ENCODE measurements around the gene RPS19.
"Not testable (repeated sequence)": the region's sequence is repeated elsewhere in the genome, so short reads cannot be mapped to it uniquely, and the experiment has no call there.

Gene RPS19

DNA sequence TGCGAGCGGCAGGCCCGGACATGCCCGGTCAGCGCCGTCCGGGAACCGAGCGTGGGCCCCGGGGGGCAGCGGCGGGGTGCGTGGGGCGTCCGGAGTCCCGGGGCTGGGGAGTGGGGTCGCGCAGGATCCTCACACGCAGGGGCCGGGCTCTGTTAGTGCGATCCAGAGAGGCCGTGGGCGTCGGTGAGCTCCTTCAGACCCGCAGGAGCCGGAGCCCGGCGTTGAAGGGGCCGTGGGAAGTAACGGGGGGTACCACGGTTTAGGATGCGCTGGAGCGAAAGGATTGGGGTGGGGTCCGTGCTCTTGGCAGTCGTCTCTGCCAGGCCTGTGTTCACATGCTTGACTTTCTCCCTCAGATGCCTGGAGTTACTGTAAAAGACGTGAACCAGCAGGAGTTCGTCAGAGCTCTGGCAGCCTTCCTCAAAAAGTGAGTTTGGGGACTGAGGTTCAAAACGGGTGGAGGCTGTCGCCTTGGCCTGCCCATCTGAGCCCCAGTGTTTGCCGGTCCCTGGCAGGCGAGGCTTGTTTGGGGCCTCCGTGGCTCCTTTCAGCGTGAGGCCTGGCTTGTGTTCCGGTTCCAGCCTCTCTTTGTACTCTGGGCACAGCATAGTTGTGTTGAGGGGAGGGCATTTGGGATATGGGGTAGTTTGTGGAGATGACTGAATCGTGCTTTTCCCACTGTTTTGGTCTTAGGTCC lies 512 bp downstream of the RPS19 start:
- peak in 1 of 5 experiments; percentile 36 for DNase-seq

DNA sequence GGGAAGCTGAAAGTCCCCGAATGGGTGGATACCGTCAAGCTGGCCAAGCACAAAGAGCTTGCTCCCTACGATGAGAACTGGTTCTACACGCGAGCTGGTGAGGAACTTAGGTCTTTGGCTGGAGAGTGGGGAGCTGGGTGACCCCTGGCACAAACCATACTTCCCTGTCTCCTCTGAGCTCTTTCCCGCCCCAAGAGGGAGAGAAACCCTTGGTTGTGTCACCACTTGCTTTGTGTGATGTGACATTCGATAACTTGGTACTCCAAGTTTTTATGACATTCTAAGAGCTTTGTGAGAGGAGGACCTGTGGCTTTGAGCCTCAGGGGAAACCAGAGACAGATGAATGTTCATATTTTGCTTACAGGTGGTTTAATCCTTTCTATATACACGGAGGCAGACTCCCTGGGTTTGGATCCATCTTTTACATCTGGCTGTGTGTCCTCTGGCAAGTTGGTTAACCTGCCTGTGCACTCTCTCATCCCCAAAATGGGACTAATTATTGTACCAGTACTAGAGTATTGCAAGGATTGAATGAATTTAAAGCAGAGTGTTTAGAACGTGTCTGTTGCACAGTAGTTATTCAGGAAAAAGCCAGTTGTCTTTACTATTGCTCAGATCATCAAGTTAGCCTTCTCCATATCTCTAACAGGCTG lies 1.2 kb downstream of the RPS19 start:
- DNase-seq = no peak

DNA sequence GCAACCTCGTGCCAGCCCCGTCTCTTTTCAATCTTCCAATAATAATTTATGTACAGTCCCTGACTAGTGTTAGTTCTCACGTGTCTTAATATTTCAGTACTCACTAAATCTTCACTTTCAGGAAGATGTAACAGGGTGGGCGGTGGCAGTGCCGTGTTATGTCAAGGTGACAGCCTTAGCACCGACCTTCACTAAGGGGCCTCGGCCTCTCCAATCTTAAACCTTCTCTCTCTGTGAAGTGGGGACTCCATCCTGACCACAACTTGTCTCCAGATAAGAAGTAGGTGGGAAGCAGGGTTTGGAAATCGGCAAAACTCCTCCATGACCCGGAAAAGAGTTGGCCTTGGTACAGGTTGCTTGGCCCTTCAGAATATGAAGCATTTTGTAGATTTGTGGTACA lies 1.8 kb downstream of the RPS19 start:
- no peak for DNase-seq

DNA sequence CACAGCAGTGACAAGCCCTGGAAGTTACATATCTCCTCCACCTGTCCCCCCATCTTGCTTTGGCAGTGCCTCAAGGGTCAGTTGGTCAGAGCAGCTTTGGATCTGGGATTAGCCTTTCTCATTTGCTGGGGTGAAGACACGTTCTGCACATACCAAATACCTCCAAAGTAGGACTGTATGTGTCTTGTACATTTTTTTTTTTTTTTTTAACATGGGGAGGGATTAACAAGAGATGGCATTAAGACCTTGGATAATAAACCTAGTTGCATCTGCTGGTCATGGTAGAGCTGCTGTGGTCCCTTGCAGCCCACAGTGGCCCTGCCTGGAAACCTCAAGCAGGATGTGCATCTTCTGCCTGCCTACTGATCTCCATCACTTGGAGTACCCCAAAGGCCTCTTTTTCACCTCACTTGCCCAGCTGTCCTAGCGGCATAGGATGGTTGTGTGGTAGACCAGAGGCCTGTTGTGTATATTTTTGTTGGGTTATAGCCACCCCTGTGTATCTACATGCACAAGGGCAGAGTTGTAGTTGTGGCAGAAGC lies 2.5 kb downstream of the RPS19 start:
- DNase-seq = peak in 1 of 5 experiments; percentile 74

DNA sequence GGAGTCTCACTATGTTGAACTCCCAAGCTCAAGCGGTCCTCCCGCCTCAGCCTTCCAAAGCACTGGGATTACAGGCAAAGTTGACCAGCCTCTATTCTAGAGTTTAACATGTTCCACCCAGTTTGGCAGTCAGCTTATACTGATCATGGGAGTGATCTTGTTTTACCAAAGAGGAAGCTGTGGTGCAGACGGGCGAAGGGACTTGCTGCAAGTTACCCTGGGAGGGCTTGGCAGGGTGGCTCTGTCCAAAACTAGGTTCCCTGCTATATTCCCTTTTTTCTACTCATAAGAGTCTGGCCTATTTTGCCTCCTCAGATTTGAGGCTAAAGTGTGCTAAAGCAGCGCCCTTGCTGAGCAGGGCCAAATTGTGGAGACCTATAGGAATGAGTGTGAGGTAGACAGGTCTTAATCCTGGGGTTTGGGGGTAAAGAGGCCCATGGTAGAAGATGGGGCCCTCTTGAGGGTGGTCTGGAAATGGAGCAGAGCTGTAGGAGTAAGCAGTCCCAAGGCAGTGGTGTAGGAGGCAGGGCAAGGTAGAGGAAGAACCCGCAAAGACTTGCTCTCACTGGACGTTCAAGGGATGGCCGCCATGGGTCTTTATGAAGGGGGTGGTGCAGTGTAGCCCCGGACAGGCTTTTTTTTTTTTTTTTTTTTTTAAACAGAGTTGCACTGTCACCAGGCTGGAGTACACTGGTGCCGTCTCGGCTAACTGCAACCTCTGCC lies 3.3 kb downstream of the RPS19 start:
- no peak for DNase-seq

DNA sequence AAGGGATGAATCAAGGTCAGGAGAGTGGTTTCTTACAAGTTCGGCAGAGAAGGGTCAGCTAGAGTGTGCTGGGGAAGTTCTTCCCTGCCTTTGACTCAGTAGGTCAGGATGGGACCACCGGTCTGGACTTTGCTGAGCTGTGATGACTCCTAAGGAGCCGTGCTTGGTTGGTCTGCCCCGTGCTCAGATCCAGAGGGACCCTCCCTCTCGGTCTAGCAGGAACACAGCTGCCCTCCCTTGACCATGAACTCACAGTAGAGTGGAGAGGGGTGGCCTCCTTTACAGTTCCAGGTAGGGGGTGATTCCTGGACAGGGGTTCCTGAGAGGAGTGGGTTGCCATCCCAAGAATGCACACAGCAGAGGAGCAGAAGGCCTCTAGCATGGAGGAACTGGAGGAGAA lies 4.3 kb downstream of the RPS19 start:
- no peak for DNase-seq

DNA sequence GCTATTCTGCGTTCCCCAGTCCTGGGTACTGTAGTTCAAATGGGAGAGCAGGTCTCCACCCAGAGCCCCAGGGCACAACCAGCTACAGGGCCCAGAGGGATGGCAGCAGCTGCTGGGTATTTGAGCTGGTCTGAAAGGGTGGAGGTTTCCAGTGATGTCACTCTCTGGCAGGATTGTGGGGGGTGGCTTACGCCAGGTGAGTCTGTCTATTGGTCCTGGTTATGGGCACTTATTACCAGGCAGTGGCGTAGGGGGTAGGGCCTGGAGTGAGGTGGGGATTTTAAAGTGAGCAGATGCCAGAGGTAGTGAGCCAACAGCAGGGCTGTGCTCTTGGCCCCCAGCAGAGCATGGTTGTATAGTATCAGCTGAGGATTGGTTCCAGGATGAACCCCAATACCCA lies 6.2 kb downstream of the RPS19 start:
- DNase-seq = no peak

DNA sequence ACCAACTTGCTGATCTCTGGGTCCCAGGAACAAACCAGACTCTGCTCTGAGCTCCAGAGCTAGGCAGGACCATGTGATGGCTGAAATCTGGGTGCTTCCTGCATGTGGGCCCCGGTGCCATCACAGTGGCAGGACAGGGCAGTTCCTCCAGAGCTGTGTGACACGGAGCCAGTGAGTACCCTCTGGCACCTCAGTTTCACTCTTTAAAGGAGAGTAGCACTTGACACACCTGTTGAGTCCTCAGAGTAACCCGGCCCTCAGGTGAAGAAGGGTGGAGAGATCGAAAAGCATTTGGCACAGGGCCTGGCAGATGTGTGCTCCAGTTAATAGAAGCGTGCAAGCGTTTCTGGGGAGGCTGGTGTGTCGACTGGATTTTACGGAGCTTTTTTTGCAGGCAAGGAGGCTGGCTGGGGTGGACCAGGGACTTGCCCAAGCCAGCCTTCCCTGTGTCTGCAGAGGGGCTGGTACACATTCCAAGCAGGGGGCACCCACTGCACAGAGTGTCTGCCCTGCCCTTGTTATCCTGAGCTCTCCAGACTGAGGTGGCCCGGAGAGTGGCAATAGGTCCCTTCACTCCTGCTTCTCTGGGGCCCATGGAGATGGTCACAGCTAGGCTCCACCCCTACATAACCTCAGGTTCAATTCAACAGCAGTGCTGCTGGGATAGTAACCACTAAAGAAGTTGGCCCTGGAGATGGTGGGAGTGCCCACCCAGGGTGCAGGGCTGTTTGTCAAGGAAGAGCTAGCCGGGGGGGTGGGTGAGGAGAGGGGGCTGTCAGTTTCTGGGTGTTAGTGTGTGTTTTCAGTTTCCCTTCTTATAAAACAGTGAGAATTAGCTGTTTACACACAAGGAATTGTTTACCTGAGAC lies 8.3 kb downstream of the RPS19 start:
- no peak for DNase-seq

DNA sequence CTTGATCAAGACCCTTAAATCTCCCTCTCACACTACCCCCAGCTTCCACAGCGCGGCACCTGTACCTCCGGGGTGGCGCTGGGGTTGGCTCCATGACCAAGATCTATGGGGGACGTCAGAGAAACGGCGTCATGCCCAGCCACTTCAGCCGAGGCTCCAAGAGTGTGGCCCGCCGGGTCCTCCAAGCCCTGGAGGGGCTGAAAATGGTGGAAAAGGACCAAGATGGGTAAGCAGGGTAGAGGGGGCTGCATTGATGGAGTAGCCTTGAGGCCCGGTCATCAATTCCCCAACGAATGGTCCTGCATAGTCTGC lies 8.9 kb downstream of the RPS19 start:
- DNase-seq = no peak

DNA sequence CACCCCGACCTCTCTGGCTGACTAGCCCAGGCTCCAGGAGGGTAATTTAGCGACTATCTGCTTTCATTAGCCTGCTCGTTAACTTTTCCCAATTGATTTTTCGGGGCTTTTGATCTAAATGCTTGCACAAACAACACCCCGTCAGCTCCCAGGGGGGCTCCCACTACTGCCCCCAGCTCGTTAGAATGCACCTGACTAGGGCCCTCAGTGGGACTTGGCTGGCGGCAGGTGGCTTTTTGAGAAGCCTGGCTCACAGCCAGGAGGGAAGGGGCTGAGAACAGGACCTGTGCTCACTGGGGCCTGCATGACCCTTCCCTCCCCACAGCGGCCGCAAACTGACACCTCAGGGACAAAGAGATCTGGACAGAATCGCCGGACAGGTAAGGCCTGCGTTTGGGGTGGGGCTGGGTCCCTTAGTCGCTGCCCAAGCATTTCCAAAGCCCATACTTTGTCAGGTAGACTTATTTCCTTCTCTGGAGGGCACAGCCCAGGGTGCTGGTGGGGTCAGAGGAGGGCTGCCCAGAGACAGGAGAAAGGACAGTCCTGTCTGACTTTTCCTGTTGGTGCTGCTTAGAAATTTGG lies 9.4 kb downstream of the RPS19 start:
- DNase-seq = no peak

DNA sequence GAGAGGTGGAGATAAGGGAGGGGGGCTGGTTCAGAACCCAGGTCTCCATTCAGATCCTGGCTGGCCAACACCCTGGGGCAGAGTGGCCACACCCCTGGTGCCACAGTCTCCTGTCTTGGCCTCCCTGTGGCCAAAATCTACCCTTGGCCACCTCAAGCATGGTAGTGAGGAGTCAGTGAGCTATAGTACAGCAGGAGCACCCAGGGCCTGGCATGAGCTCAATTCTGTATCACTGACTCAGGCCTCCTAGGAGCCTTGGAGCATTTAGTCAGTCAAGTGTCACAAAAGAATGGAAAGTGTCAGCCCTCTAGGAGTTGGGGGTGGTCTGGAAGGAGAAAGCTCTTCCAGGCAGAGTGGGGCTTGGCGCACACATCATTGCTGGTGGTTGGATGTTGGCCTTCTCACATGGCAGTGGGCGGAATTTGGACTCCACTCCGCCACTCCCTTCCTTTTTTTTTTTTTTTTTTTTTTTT lies 10.4 kb downstream of the RPS19 start:
- no peak for DNase-seq

DNA sequence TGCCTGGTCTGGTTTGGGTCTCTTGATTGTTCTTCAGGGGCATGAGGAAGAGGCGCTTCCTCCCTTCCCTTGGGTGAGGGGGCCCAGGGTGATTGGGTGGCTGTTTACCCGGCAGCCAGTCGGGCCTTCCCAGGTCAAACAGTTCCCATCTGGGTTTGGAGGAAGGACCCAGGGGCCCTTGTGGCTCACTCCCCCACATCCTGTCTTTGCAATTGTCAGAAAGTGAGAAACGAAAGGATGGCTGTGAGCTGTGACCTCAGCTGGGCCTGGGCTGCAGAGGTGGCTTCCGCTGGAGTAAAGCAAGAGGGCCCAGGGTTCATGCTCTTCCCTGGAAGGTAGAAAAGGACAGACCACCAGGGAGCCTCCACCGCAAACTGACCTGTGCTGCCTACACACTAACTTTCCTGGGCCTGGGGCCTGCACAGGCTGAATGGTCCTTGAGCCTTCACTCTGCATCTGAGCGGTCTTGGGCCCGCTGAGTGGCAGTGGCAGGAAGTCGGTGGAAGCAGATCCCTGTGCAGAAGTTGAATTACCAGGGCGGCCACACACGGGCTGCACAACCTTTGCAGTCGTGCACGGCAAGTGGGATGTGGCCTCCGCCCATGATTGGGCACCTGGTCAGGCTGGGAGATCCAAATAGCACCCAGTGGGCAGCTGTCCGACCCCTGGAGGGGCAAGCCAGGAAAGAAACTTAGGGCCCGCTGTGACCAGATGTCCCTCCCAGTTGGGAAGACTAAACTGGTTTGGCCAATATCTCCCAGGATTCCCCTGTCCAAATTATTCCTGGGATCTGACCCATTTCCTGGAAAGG lies 11.7 kb downstream of the RPS19 start:
- DNase-seq = peak in 4 of 5 experiments; percentile 39 to 92 (median 66)

DNA sequence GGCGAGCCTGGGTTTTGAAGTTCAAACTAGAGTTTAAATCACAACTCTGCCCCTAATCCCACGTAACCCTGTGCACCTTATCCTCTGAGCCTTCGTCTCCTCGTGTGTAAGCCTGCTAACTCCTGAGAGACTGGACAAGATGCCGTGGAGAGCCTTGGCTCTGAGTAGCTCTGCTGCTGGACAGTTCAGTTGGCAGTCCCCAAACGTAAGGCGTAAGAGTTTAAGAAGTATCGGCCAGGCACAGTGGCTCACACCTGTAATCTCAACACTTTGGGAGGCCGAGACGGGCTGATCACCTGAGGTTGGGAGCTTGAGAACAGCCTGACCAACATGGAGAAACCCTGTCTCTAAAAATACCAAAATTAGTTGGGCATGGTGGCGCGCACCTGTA lies 12.3 kb downstream of the RPS19 start:
- no peak for DNase-seq

DNA sequence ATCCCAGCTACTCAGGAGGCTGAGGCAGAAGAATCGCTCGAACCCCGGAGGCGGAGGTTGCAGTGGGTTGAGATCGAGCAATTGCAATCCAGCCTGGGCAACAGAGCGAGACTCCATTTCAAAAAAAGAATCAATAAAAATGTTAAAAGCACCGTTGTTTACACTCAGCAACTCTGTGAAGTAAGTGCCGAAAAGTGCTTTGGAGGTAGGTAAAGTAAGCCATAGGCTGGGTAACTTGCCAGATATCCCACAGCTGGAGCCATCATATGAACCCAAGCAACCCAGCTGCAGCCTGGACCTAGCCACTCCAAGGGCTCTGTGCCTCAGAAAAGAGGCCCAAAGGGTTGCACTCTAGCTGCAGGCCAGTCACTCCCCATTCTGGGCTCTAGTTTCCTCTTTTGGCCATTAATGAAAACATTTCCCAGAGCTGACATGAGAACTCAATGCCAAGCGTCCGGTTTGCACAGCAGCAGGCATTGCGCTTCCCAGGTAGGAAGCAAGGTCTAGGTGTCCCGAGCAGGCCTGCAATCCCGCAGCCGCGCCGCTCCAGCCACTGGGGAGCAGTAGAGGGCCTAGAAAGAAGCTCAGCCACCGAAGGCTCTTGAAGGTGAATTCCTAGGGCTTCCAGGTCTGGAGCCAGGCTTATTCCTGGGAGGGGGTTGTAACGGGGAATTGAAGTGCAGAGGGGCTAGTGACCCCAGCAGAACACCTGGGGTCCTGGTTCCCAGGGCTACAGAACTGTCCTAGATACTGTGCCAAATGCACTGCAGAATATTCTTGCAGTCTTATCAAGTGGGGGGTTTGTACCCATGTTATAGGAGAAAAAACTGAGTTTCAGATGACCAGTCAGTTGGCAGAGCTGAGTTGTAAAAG lies 13.0 kb downstream of the RPS19 start:
- peak; percentile 29 to 68 (median 61) for DNase-seq

DNA sequence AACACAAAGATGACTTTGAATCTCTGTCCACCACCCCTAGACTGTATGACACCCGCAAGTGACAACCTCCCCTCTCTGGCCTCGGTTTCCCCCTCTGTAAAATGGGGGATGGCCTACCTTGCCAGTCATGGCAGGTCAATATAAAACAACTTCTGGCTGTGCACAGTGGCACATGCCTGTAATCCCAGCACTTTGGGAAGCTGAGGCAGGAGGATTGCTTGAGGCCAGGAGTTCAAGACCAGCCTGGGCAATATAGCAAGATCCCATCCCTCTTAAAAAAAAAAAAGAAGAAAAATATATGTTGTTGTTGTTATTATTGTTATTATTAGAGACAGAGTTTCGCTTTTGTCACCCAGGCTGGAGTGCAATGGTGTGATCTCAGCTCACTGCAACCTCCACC lies 15.9 kb downstream of the RPS19 start:
- not testable (repeated sequence) for DNase-seq

DNA sequence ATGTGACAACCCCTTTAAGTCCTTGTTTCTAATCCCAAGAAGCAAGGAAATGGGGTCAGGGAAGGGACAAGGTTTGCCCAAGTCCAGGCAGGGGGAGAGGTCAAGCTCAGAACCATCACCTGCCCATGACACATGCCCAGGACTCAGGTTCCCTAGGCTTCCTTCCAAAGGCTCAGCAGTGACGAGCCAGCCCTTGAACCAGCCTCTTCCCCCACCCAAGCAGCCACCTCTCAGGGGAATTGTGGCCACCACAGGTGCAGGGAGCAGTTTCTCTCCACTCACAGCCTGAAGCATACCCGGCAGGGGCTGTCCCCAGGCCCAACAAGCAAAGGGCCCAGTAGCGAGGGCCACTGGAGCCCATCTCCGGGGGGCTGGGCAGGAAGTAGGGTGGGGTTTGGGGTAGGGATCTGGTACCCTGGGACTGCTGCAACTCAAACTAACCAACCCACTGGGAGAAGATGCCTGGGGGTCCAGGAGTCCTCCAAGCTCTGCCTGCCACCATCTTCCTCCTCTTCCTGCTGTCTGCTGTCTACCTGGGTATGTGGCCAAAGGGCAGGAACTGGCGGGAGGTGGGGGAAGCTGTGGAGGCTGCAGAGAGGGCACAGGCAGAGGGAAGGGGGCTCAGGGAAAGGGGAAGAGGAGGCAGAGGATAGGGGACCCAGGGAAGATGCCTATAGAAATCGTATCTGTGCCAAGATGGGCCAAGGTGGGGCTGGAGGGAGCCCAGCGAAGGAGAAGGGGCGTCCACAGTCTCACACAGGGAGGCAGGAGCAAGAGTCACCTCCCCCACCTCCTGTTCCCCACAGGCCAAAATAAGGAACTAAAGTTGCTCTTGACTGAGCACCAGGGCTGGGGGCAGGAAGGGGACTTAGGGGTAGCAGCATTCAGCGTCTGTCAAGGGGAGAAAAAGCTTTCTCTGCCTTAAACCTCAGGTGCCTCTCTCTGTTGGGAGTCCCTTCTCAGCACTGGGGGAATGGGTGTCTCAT lies 17.1 kb downstream of the RPS19 start, which contains the start of gene CD79A:
CD79A (plus strand) TSS at position 433 of the 986 bp plus-strand sequence; CDS start at position 459, 26 bp downstream.
- DNase-seq = no peak

DNA sequence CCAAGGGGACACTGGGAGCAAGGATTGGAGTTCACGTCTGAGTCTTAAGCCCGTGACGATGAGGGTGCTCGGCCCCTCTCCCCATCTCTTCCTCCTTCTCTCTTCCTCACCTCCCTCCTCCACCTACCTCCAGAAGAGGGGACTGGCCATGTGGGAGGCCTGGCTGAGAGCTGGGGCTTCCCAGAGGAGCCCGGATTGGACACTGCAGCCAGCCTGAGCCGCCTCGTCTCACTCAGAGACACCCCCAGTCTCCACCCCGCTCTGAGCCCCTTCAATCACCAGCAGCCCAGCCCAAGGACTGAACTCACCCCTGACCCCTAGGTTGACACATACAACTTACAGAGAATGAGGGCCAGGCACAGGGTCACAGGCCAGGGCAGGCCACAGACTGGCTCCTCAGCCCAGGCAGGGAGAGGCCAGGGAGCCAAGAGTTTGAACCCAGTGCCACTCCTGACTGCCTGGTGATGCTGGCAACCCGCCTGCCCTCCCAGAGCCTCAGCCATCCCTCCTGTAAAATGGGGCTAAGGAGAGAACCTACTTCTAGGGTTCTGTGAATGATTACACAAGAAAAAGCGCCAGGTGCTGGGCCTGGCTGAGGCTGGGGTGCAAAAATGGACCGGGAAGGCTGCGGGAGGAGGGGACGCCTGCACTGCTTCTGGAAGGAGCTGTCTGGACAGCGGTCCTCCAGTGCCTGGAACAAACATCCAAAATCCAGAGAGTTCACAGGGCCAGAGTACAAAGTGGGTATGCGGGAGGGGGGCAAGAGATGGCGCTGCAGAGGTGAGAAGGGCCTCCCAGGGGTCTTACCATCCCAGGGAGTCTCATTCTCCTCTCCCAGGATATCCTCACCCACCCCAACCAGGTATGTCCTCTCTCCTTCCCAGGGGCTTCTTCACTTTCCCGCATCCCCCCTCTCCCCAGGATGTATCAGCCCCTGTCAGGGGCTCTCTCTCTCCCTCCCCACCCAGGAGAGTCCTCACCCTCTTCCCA lies 18.2 kb downstream of the RPS19 start:
- no peak for DNase-seq

DNA sequence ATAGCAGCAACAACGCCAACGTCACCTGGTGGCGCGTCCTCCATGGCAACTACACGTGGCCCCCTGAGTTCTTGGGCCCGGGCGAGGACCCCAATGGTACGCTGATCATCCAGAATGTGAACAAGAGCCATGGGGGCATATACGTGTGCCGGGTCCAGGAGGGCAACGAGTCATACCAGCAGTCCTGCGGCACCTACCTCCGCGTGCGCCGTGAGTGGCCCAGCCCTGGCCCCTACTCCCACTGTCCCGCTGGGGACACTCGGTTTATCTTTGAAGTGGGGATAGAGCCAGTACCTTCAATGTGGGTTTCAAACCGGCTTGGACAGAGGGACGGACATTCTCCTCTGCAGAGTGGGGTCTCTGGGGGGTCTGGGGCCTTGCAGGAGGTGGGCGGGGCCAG lies 19.0 kb downstream of the RPS19 start:
- DNase-seq = no peak

All from T-helper 2 cell (primary cell).